AG09309 (cell line): ENCODE data around the gene SPOCK3.
A peak's percentile ranks its signal among the peaks of the same experiment; 100 is the strongest.
"Not testable (repeated sequence)": the region's sequence is repeated elsewhere in the genome, so short reads cannot be mapped to it uniquely, and the experiment has no call there.

Experiments used
- DNase-seq: peaks from one replicate; pipeline ENCODE4 v3.0.0-alpha.2; 2010; ENCODE audit warnings: low read depth
- H3K4me3 ChIP-seq: 2 replicates; pipeline ENCODE4 v1.5.1; 2011; ENCODE audit warnings: mild to moderate bottlenecking, low read depth, low read length, moderate library complexity; ENCODE audit not compliant: control insufficient read depth
- TF ChIP-seq, protein P1 (sequence below): IDR thresholded peaks from 2 replicates; pipeline ENCODE4 v1.5.1; 2011; ENCODE audit warnings: mild to moderate bottlenecking, low read depth, low read length, inconsistent platforms; ENCODE audit not compliant: insufficient read depth, control insufficient read depth; ENCODE audit errors: missing control alignments

Gene SPOCK3

DNA sequence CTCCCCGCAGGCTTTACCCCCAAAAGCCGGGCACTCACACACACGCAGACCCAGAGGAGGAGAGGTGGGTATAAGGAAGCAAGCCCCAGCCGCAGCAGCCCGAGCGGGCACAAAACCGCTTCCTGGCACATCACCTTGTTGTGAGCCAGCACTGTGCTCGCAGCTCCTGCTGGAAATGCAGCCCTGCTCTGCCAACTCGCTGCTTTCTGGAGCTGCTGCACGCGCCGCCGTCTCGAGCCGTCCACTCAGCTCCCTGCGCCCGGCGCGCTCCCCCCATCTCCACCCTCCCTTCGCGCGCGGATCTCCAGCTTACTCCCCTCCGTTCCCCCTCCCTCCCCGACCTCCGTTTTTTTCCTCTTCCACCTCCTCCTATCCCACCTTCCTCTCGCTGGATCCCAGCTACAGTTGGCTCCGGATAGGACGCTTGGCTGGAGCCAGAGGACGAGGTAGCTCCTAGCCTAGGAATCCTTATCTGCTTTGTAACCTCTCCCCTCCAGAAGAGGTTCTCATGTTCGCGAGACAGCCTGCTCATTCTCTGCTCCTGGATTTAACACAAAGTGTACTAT is at the start of gene SPOCK3:
TSS of gene SPOCK3 (minus strand) at position 179 of the 566 bp plus-strand sequence.
- TF ChIP-seq, protein P1, sequence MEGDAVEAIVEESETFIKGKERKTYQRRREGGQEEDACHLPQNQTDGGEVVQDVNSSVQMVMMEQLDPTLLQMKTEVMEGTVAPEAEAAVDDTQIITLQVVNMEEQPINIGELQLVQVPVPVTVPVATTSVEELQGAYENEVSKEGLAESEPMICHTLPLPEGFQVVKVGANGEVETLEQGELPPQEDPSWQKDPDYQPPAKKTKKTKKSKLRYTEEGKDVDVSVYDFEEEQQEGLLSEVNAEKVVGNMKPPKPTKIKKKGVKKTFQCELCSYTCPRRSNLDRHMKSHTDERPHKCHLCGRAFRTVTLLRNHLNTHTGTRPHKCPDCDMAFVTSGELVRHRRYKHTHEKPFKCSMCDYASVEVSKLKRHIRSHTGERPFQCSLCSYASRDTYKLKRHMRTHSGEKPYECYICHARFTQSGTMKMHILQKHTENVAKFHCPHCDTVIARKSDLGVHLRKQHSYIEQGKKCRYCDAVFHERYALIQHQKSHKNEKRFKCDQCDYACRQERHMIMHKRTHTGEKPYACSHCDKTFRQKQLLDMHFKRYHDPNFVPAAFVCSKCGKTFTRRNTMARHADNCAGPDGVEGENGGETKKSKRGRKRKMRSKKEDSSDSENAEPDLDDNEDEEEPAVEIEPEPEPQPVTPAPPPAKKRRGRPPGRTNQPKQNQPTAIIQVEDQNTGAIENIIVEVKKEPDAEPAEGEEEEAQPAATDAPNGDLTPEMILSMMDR: no peak
- peak within 1 kb of the TSS; percentile 32 for H3K4me3 ChIP-seq

DNA sequence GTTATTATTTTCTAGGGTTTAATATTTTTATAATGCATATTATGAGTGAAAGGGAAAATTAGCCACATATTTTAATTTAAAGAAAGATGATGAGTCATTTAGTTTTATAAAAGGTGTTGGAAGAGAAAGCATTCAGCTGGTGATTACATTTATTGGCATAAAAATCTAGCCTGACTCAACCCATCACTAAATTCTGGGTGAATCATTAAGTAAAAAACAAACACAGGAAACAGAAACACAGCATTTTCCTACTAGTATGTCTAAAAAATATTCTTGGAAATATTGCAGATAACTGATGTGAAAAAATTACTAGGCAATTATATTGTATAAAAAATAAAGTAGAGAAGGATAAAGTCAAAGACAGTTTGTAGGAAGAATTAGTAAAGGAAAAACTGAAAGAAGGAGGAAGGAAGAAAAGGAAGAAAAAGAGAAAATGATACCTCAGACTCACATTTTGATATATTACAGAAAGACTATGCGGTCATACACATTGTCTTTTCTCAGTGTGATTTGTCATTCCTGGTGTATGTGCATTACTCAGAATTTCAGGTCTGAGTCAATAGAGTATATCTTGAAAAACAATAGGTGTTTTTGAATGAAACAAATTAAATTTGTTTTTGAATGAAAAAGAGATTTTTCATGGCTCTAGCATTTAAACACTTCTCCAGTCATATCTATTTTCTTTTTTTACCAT is 48.0 kb upstream of the SPOCK3 start:
- TF ChIP-seq, protein P1: no peak
- H3K4me3 ChIP-seq: no peak overlapping the region
- no peak for DNase-seq

More for the DNA sequence above, at the start of gene SPOCK3:
- no peak for DNase-seq

DNA sequence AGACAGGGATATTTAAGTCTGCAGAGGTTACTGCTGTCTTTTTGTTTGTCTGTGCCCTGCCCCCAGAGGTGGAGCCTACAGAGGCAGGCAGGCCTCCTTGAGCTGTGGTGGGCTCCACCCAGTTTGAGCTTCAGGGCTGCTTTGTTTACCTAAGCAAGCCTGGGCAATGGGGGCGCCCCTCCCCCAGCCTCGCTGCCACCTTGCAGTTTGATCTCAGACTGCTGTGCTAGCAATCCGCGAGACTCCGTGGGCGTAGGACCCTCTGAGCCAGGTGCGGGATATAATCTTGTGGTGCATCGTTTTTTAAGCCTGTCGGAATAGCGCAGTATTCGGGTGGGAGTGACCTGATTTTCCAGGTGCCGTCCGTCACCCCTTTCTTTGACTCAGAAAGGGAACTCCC is 47.3 kb upstream of the SPOCK3 start:
- DNase-seq, H3K4me3 ChIP-seq: not testable (repeated sequence)

DNA sequence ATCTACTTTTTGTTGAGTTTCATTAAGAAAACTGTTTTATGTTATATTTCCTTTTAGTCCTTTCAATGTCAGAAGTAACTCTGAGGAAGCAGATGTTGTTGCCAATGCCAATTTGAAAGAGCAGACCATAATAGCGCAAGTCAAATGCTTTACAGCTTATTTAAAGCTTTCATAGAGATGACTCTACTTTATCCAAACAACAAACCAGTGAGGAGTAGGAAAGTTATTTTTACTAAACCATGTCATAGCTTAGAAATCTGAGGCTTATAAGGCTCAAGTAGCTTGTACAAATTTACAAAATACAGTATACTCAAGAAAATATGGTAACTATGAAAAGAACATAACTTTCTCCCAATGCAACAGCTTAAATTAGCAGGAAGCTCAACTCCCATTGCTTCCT is 40.1 kb upstream of the SPOCK3 start:
- H3K4me3 ChIP-seq: no peak overlapping the region
- TF ChIP-seq, protein P1: no peak
- no peak for DNase-seq

DNA sequence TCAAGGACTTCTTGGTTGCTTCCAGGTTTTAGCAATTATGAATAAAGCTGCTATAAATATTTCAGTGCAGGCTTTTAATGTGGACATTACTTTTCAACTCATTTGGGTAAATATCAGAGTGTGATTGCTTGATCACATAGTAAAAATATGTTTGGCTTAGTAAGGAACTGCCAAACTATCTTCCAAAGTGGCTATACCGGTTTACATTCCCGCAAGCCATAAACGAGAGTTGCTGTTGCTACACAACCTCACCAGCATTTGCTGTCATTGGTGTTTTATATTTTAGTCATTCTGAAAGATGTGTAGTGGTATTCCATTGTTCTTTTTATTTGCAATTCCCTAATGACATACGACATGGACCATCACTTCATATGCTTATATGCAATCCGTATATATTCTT is 30.9 kb upstream of the SPOCK3 start:
- TF ChIP-seq, protein P1: no peak
- no peak for DNase-seq
- H3K4me3 ChIP-seq: no peak overlapping the region

DNA sequence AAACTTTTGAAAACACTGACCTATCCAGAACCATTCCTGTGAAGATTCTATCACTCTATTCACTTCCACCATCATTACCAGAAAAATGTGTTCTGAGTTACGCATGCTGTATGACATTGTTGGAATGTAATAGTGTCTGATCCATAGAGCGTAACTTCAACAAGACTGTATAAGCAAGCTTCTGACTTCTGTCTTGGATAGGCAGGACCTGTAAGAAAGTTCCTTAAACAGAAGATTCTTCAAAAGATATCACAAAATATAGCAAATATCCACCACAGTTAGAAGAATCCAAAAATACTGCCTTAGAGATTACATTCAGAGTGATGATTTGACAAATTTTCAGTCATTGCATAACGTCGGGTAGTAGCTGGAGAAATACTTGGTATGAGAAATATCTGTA is 14.0 kb upstream of the SPOCK3 start:
- TF ChIP-seq, protein P1: no peak
- DNase-seq: no peak
- no peak overlapping the region for H3K4me3 ChIP-seq

DNA sequence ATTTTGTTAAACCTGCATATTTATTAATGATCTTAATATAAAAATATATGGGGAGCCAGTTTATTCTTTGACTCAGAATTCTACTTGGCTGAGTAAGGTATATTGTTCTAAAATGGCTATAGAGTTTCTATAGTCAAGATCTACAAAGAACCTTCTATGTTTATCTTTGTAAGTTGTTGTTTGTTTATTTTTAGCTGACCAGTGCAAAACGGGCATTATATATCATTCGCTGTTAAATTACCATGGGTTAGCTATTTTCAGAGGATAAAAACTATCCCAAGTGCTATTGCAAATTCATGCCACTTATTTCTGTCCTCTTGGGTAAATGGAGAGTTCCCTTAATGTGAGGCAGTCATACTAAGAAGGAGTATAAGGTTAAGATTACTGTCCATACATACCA is 5.3 kb upstream of the SPOCK3 start:
- DNase-seq: no peak
- no peak overlapping the region for H3K4me3 ChIP-seq

More for the DNA sequence above, 5.3 kb upstream of the SPOCK3 start:
- TF ChIP-seq, protein P1: no peak
